ENCODE data around the gene HBP1. TPM values are rescaled to one million over a fixed set of nuclear protein-coding genes. Genes with fewer than 3 reads are reported as not detected.

The HBP1 gene
- total and polyA plus RNA-seq, 2 of the 8 experiments (the other 6 are each of a cell fraction or from before 2014, with no cell fraction given): 28.9 to 29.2 TPM

DNA sequence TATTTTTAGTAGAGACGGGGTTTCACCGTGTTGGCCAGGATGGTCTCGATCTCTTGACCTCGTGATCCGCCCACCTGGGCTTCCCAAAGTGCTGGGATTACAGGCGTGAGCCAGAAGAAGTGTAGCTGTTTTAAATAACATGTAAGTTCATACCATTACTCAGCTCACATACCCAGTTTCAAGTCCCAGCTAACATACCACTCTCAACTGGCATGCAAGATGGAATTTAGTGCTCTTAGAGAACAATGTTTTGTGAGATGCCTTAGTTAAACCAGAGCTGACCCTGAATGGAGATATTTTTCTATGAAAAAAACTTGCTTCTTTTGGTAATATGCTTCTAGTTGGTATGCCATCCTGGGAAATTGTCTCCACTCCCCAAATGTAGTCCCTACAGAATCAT lies 37.3 kb downstream of the HBP1 start:
- H3K36me3 ChIP-seq (ENCODE audit: control insufficient read depth in 2 of 4, insufficient read depth in 4 of 4, low read length in 3 of 4): peaks cover 0 to 27% (median 5%) of the 10 kb centered on the region in 4 experiments; a peak in 7 of 8 replicates
- no peaks in the 10 kb centered on the region for H3K79me2 ChIP-seq (ENCODE audit: control insufficient read depth in 1 of 2, insufficient read depth in 2 of 2, low read length in 2 of 2)
- no peaks in the 10 kb centered on the region for H3K27me3 ChIP-seq (replicated peaks in 1 of 4; ENCODE audit: control insufficient read depth in 3 of 4, extremely low read depth in 1 of 4, insufficient read depth in 3 of 4, low read length in 3 of 4)
- FAIRE-seq (no peak), DNase-seq (ENCODE audit: low read depth in 1 of 2, low spot score in 2 of 2) (no peak)
- no peak overlapping the region for H2BK120ac ChIP-seq (replicated peaks; ENCODE audit: low read depth, low read length)
- H3K9ac ChIP-seq (replicated peaks in 1 of 4; ENCODE audit: extremely low read depth in 1 of 4, low read depth in 3 of 4, low read length in 3 of 4): no peak overlapping the region
- no peak overlapping the region for H2BK12ac ChIP-seq (ENCODE audit: low read depth, low read length)
- H2AK5ac ChIP-seq (ENCODE audit: low read depth, low read length): no peak overlapping the region
- peaks cover 0 to 6% of the 10 kb centered on the region in 2 experiments for H4K20me1 ChIP-seq (replicated peaks in 1 of 2; ENCODE audit: control insufficient read depth in 1 of 2, insufficient read depth in 2 of 2, low read length in 2 of 2)
- CTCF ChIA-PET (ENCODE audit: partially characterized antibody): interaction anchor here (0.9 to 1.9 kb wide), 4 partner anchors 11 to 296 kb away, joined by 3 to 6 read pairs (median 3); no protein-coding TSS in a partner anchor
- no peak overlapping the region for H3K4me2 ChIP-seq (ENCODE audit: insufficient read depth in 1 of 2, low read depth in 2 of 2, low read length in 2 of 2)
- H4K91ac ChIP-seq (replicated peaks; ENCODE audit: insufficient read length, low read length): no peak overlapping the region
- H2BK15ac ChIP-seq (ENCODE audit: low read length): no peak overlapping the region
- POLR2A ChIA-PET (ENCODE audit: partially characterized antibody): no interaction called here
- H2BK5ac ChIP-seq (ENCODE audit: low read depth, low read length): no peak overlapping the region
- no peak overlapping the region for H3K18ac ChIP-seq (ENCODE audit: extremely low read depth, low read length)
- no peak overlapping the region for H3K56ac ChIP-seq (replicated peaks; ENCODE audit: insufficient read length, low read depth, low read length)
- TF ChIP-seq SP1 (IDR thresholded peaks at IDR 0.05; ENCODE audit: low read depth, low read length) (no peak), SRF (IDR thresholded peaks at IDR 0.05; ENCODE audit: low read depth, low read length) (no peak), RNF2 (IDR thresholded peaks at IDR 0.05; ENCODE audit: borderline replicate concordance, low read depth, low read length, missing control alignments, poor library complexity, severe bottlenecking) (no peak), RXRA (IDR thresholded peaks at IDR 0.05; ENCODE audit: insufficient read depth, low read depth, low read length) (no peak)
- H2BK20ac ChIP-seq (ENCODE audit: low read length): no peak overlapping the region
- no peak overlapping the region for H3K23ac ChIP-seq (ENCODE audit: insufficient read length)
- no peak overlapping the region for H2AFZ ChIP-seq (ENCODE audit: low read length)
- no peaks in the 10 kb centered on the region for H3K4me1 ChIP-seq (replicated peaks in 1 of 4; ENCODE audit: control insufficient read depth in 3 of 4, insufficient read depth in 4 of 4, low read length in 3 of 4)
- H3K23me2 ChIP-seq (ENCODE audit: low read depth, low read length): no peaks in the 10 kb centered on the region
- no peak overlapping the region for H3K4me3 ChIP-seq (ENCODE audit: extremely low read depth in 1 of 4, insufficient read depth in 2 of 4, low read depth in 3 of 4, low read length in 4 of 4)
- no peak overlapping the region for H3K14ac ChIP-seq (ENCODE audit: insufficient read length)
- no peaks in the 10 kb centered on the region for H3K9me3 ChIP-seq (ENCODE audit: insufficient read depth in 2 of 2, low read depth in 1 of 2, low read length in 1 of 2)
- no peak overlapping the region for H3K4ac ChIP-seq (replicated peaks; ENCODE audit: insufficient read length, low read depth, low read length)
- H4K8ac ChIP-seq (ENCODE audit: extremely low read depth, insufficient read depth, low read length): no peak overlapping the region
- H4K5ac ChIP-seq (ENCODE audit: insufficient read length, low read depth, low read length): no peak overlapping the region
- no peaks in the 10 kb centered on the region for H3K79me1 ChIP-seq (ENCODE audit: low read depth, low read length)
- 97% methylated on average over 6 of the region's 6 CpGs; no CpG with 5 or more reads in 1 of the 2 experiments for WGBS, 2 experiments (ENCODE audit: extremely low coverage in 1 of 2, insufficient coverage in 1 of 2, insufficient read length in 1 of 2, insufficient replicate concordance in 2 of 2, low coverage in 1 of 2, low lambda C conversion rate in 2 of 2, missing lambda C conversion rate in 1 of 2)
- H3K27ac ChIP-seq (ENCODE audit: low read depth, low read length): no peak overlapping the region

All from H1 (cell line).